ENCODE data around the gene TLCD5.

DNA sequence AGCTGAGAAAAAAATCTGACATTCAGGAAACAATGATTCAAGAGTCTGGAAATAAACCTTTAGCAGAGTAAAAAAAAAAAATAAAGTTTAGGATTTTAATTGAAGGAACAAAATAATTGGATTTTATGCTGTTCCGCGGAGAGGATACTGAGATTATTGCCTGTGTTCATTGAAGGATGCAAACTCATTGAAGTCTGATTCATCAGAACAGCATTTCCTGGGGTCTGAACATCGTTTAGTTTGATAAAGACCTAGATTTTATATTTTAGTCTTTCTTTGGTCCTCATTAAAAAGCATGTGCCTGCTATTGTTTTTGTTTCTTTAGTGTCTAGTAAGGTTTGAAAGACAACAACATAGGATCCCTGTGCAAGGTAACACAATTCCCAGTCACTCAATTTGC is 4.5 kb downstream of the TLCD5 start:
- no peak for TF ChIP-seq EP300 (IDR thresholded peaks at IDR 0.05)
- TF ChIP-seq POLR2A (IDR thresholded peaks at IDR 0.05): no peak
